ENCODE results near the gene LMOD1.

The LMOD1 gene

GRCh38 chr1:201899683-201900429 lies 46.5 kb downstream of the LMOD1 start:
- peaks cover 3% of the 10 kb centered on the region; the same call in 1 of the 2 replicates for H3K4me1 ChIP-seq
- H3K9me3 ChIP-seq, result no peaks in the 10 kb centered on the region
- in situ Hi-C loops (cut with MboI; ENCODE audit: low sequenced_read_pairs), result loop anchor here (10.0 kb wide), 1 partner anchor 215 kb away; no protein-coding TSS in a partner anchor
- H3K27me3 ChIP-seq (ENCODE audit: low read depth), result peaks cover 12% of the 10 kb centered on the region; the same call in 1 of the 2 replicates
- no peaks in the 10 kb centered on the region for H3K36me3 ChIP-seq (replicated peaks)
- no peak overlapping the region for H3K4me3 ChIP-seq
- no peak for DNase-seq (ENCODE audit: low spot score in 2 of 2)

- H3K4me3 ChIP-seq, result no peak overlapping the region
- DNase-seq (ENCODE audit: low spot score in 2 of 2), result no peak
- peaks cover 12% of the 10 kb centered on the region; the same call in 1 of the 2 replicates for H3K27me3 ChIP-seq (ENCODE audit: low read depth)
- in situ Hi-C loops (cut with MboI; ENCODE audit: low sequenced_read_pairs), result loop anchor here (10.0 kb wide), 1 partner anchor 216 kb away; no protein-coding TSS in a partner anchor
- H3K4me1 ChIP-seq, result peaks cover 3% of the 10 kb centered on the region; the same call in 1 of the 2 replicates
- H3K9me3 ChIP-seq, result no peaks in the 10 kb centered on the region
- H3K36me3 ChIP-seq (replicated peaks), result no peaks in the 10 kb centered on the region
Observed at GRCh38 chr1:201898992-201899391, 47.4 kb downstream of the LMOD1 start.

GRCh38 chr1:201898240-201898894 lies 48.0 kb downstream of the LMOD1 start:
- DNase-seq (ENCODE audit: low spot score in 2 of 2), result no peak

GRCh38 chr1:201896951-201897391 lies 49.4 kb downstream of the LMOD1 start:
- H3K9me3 ChIP-seq, result no peaks in the 10 kb centered on the region
- in situ Hi-C loops (cut with MboI; ENCODE audit: low sequenced_read_pairs), result loop anchor here (10.0 kb wide), 1 partner anchor 218 kb away; no protein-coding TSS in a partner anchor

More at GRCh38 chr1:201898240-201898894, 48.0 kb downstream of the LMOD1 start:
- Histone ChIP-seq H3K9me3 (no peaks in the 10 kb centered on the region), H3K4me1 (peaks cover 3% of the 10 kb centered on the region; the same call in 1 of the 2 replicates), H3K4me3 (no peak overlapping the region), H3K36me3 (replicated peaks) (no peaks in the 10 kb centered on the region), H3K27me3 (ENCODE audit: low read depth) (peaks cover 12% of the 10 kb centered on the region; the same call in 1 of the 2 replicates)
- in situ Hi-C loops (cut with MboI; ENCODE audit: low sequenced_read_pairs), result loop anchor here (10.0 kb wide), 1 partner anchor 216 kb away; no protein-coding TSS in a partner anchor

GRCh38 chr1:201895913-201896807 lies 50.2 kb downstream of the LMOD1 start:
- Histone ChIP-seq H3K36me3 (replicated peaks) (no peaks in the 10 kb centered on the region), H3K27me3 (ENCODE audit: low read depth) (peaks cover 12% of the 10 kb centered on the region; the same call in 1 of the 2 replicates), H3K4me1 (peaks cover 3% of the 10 kb centered on the region; the same call in 1 of the 2 replicates), H3K9me3 (no peaks in the 10 kb centered on the region), H3K4me3 (no peak overlapping the region)
- peak; percentile 74 to 93 for DNase-seq (ENCODE audit: low spot score in 2 of 2)
- in situ Hi-C loops (cut with MboI; ENCODE audit: low sequenced_read_pairs), result loop anchor here (10.0 kb wide), 1 partner anchor 219 kb away; no protein-coding TSS in a partner anchor

More at GRCh38 chr1:201896951-201897391, 49.4 kb downstream of the LMOD1 start:
- H3K36me3 ChIP-seq (replicated peaks), result no peaks in the 10 kb centered on the region
- DNase-seq (ENCODE audit: low spot score in 2 of 2), result no peak
- H3K4me3 ChIP-seq, result no peak overlapping the region
- H3K27me3 ChIP-seq (ENCODE audit: low read depth), result peaks cover 12% of the 10 kb centered on the region; the same call in 1 of the 2 replicates
- peaks cover 3% of the 10 kb centered on the region; the same call in 1 of the 2 replicates for H3K4me1 ChIP-seq

- in situ Hi-C loops (cut with MboI; ENCODE audit: low sequenced_read_pairs), result loop anchor here (10.0 kb wide), 1 partner anchor 220 kb away; no protein-coding TSS in a partner anchor
- H3K9me3 ChIP-seq, result no peaks in the 10 kb centered on the region
- H3K4me1 ChIP-seq, result peaks cover 3% of the 10 kb centered on the region; the same call in 1 of the 2 replicates
- DNase-seq (ENCODE audit: low spot score in 2 of 2), result no peak
- H3K36me3 ChIP-seq (replicated peaks), result no peaks in the 10 kb centered on the region
- H3K27me3 ChIP-seq (ENCODE audit: low read depth), result peaks cover 13% of the 10 kb centered on the region; the same call in 1 of the 2 replicates
- H3K4me3 ChIP-seq, result no peak overlapping the region
Observed at GRCh38 chr1:201895120-201895665, 51.2 kb downstream of the LMOD1 start.

GRCh38 chr1:201894343-201895119 lies 51.8 kb downstream of the LMOD1 start:
- in situ Hi-C loops (cut with MboI; ENCODE audit: low sequenced_read_pairs), result loop anchor here (5.0 to 10.0 kb wide), 2 partner anchors 78 to 220 kb away; no protein-coding TSS in a partner anchor
- H3K4me3 ChIP-seq, result no peak overlapping the region

GRCh38 chr1:201893431-201893830 lies 52.9 kb downstream of the LMOD1 start:
- in situ Hi-C loops (cut with MboI; ENCODE audit: low sequenced_read_pairs), result loop anchor here (5.0 to 10.0 kb wide), 2 partner anchors 79 to 221 kb away; no protein-coding TSS in a partner anchor
- peak in 1 of 2 experiments; percentile 30 for DNase-seq (ENCODE audit: low spot score in 2 of 2)
- H3K4me3 ChIP-seq, result no peak overlapping the region
- no peaks in the 10 kb centered on the region for H3K9me3 ChIP-seq
- H3K4me1 ChIP-seq, result peaks cover 3% of the 10 kb centered on the region; the same call in 1 of the 2 replicates
- peaks cover 5% of the 10 kb centered on the region for H3K27me3 ChIP-seq (ENCODE audit: low read depth)
- no peaks in the 10 kb centered on the region for H3K36me3 ChIP-seq (replicated peaks)

More at GRCh38 chr1:201894343-201895119, 51.8 kb downstream of the LMOD1 start:
- H3K36me3 ChIP-seq (replicated peaks), result no peaks in the 10 kb centered on the region
- H3K9me3 ChIP-seq, result no peaks in the 10 kb centered on the region
- H3K27me3 ChIP-seq (ENCODE audit: low read depth), result peaks cover 7% of the 10 kb centered on the region
- DNase-seq (ENCODE audit: low spot score in 2 of 2), result no peak
- peaks cover 3% of the 10 kb centered on the region; the same call in 1 of the 2 replicates for H3K4me1 ChIP-seq

- in situ Hi-C loops (cut with MboI; ENCODE audit: low sequenced_read_pairs), result loop anchor here (5.0 to 10.0 kb wide), 2 partner anchors 80 to 223 kb away; no protein-coding TSS in a partner anchor
Observed at GRCh38 chr1:201892211-201892610, 54.1 kb downstream of the LMOD1 start.

GRCh38 chr1:201891451-201892045 lies 54.8 kb downstream of the LMOD1 start:
- peaks cover 12% of the 10 kb centered on the region; the same call in 1 of the 2 replicates for H3K27me3 ChIP-seq (ENCODE audit: low read depth)
- in situ Hi-C loops (cut with MboI; ENCODE audit: low sequenced_read_pairs), result loop anchor here (5.0 to 10.0 kb wide), 2 partner anchors 81 to 223 kb away; no protein-coding TSS in a partner anchor

More at GRCh38 chr1:201892211-201892610, 54.1 kb downstream of the LMOD1 start:
- Histone ChIP-seq H3K27me3 (ENCODE audit: low read depth) (peaks cover 12% of the 10 kb centered on the region; the same call in 1 of the 2 replicates), H3K9me3 (no peaks in the 10 kb centered on the region), H3K4me1 (peaks cover 3% of the 10 kb centered on the region; the same call in 1 of the 2 replicates), H3K4me3 (no peak overlapping the region), H3K36me3 (replicated peaks) (no peaks in the 10 kb centered on the region)
- DNase-seq (ENCODE audit: low spot score in 2 of 2), result no peak

GRCh38 chr1:201890806-201891450 lies 55.4 kb downstream of the LMOD1 start:
- no peaks in the 10 kb centered on the region for H3K9me3 ChIP-seq
- H3K4me3 ChIP-seq, result no peak overlapping the region
- in situ Hi-C loops (cut with MboI; ENCODE audit: low sequenced_read_pairs), result loop anchor here (5.0 to 10.0 kb wide), 2 partner anchors 81 to 224 kb away; no protein-coding TSS in a partner anchor
- H3K4me1 ChIP-seq, result no peaks in the 10 kb centered on the region
- no peak for DNase-seq (ENCODE audit: low spot score in 2 of 2)
- peaks cover 12% of the 10 kb centered on the region; the same call in 1 of the 2 replicates for H3K27me3 ChIP-seq (ENCODE audit: low read depth)
- H3K36me3 ChIP-seq (replicated peaks), result no peaks in the 10 kb centered on the region

More at GRCh38 chr1:201891451-201892045, 54.8 kb downstream of the LMOD1 start:
- H3K4me1 ChIP-seq, result peaks cover 3% of the 10 kb centered on the region; the same call in 1 of the 2 replicates
- no peak overlapping the region for H3K4me3 ChIP-seq
- no peaks in the 10 kb centered on the region for H3K36me3 ChIP-seq (replicated peaks)
- no peaks in the 10 kb centered on the region for H3K9me3 ChIP-seq
- DNase-seq (ENCODE audit: low spot score in 2 of 2), result no peak

All from HAP-1 (cell line).